GM13977 (cell line): ENCODE results near the gene SEPTIN7.

ENCODE experiments used
- DNase-seq: peaks from one replicate; pipeline ENCODE4 v3.0.0; 2012; ENCODE audit warnings: low spot score
- CTCF ChIP-seq: IDR thresholded peaks from 2 replicates; pipeline ENCODE4 v1.5.1; 2012; ENCODE audit warnings: mild to moderate bottlenecking, control low read depth; ENCODE audit not compliant: insufficient read depth; ENCODE audit errors: extremely low read depth, missing control alignments
- in situ Hi-C: fragments of 300-500 bp; cut with MboI; formaldehyde crosslinking; loops from one replicate; pipeline ENCODE4 v1.12.0; 2022; ENCODE audit warnings: low sequenced_read_pairs, low pct_unique_long_range_greater_than_20kb, mixed read lengths, inconsistent platforms; ENCODE audit not compliant: unreplicated experiment

SEPTIN7 gene

DNA sequence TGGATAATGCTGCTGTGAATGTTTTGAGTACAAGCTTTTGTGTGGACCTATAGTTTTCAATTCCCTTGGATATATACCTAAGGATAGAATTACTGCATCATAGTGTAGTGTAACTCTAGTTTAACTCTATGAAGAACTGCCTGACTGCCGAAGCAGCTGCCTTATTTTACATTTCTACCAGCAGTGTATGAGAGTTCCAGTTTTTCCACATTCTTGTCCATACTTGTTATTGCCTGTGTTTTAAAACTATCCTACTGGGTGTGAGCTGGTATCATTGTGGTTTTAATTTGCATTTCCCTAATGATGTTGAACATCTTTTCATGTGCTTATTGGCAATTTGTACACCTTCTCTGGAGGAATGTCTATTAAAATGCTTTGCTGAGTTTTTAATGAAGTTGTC lies 15.7 kb downstream of the SEPTIN7 start:
- DNase-seq, result no peak
- no peak for TF ChIP-seq CTCF
- in situ Hi-C loops, result no loop called here

GRCh38 chr7:35817181-35817580 lies 16.3 kb downstream of the SEPTIN7 start:
- in situ Hi-C loops, result no loop called here
- TF ChIP-seq CTCF, result no peak
- no peak for DNase-seq

DNA sequence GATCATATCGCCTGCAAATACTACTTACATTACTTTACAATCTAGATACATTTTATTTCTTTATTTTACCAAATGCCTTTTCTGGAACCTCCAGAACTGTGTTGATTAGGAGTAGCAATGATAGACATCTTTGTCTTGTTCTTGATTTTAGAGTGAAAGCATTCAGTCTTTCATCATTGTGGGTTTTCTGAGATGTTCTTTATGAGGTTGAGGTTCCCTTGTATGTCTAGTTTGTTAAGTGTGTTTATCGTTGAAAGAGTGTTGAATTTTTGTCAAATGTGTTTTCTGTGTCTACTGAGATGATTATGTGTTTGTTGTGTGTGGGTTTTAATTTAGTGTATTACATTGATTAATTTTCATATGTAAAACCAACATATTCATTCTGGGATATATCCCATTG lies 17.1 kb downstream of the SEPTIN7 start:
- in situ Hi-C loops, result no loop called here
- no peak for DNase-seq
- no peak for TF ChIP-seq CTCF

DNA sequence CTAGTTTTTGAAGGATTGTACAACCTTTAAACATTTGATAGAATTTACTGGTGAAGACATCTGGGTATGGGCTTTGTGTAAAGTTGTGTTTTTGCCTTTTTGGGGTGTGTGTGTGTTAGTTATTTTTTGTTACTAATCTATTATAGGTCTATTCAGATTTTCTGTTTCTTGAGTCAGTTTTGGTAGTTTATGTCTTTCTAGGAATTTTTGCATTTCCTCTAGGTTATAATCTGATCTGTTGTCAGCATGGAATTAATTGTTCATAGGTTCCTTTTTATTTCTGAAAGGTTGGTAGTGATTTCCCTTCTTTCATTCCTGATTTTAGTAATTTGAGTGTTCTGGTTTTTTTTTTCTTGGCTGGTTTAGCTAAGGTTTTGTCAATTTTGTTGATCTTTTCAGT lies 17.7 kb downstream of the SEPTIN7 start:
- in situ Hi-C loops, result no loop called here

GRCh38 chr7:35819310-35819709 lies 18.5 kb downstream of the SEPTIN7 start:
- DNase-seq, result no peak
- TF ChIP-seq CTCF, result no peak
- in situ Hi-C loops, result no loop called here

More for the DNA sequence above, 17.7 kb downstream of the SEPTIN7 start:
- no peak for DNase-seq
- no peak for TF ChIP-seq CTCF

DNA sequence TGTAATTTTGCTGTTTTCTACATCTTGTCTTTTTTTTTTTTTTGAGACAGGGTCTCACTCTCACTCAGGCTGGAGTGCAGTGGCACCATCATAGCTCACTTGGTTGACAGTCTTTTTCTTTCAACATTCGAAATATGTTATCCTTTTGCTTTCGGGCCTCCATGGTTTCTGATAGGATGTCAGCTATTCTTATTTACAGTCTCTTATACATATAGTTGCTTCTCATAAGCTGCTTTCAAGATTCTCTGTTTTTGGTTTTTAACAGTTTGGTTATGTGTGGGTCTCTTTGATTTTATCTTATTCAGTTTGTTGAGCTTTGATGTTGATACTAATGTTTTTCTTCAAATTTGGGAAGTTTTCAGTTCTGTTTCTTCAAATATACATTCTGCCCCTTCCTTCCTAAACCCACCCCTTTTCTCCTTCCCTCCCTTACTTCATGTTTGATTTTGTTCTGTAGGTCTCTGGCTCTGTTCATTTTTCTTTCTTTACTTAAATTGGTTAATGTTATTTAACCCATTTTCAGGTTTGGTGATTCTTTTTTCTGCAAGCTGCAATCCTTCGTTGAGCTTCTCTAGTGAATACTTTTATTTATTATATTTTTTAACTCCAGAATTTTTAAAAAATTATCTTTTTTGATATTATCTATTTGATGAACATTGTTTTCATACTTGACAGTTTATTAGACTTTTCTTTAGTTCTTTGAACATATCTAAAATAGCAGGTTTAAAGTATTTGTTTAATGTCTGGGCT lies 19.3 kb downstream of the SEPTIN7 start:
- no peak for TF ChIP-seq CTCF
- in situ Hi-C loops, result no loop called here
- no peak for DNase-seq
